HEK293 (cell line): ENCODE measurements around the gene POLN.

Source experiments
- CTCF ChIP-seq: fragments of 450-650 bp; formaldehyde crosslinking; IDR thresholded peaks from 2 replicates; pipeline ENCODE4 v1.5.1; 2016; ENCODE audit warnings: missing biosample characterization, missing genetic modification characterization
- MYNN ChIP-seq: fragments of 450-650 bp; formaldehyde crosslinking; IDR thresholded peaks from 2 replicates; pipeline ENCODE4 v1.5.1; 2016; ENCODE audit warnings: missing biosample characterization, missing genetic modification characterization, borderline replicate concordance
- SP2 ChIP-seq: fragments of 450-650 bp; formaldehyde crosslinking; IDR thresholded peaks from 2 replicates; pipeline ENCODE4 v1.5.1; 2016; ENCODE audit warnings: missing biosample characterization, missing genetic modification characterization
- YY1 ChIP-seq: fragments of 450-650 bp; formaldehyde crosslinking; IDR thresholded peaks from 2 replicates; pipeline ENCODE4 v1.5.1; 2018; ENCODE audit warnings: missing biosample characterization, missing genetic modification characterization
- ZBTB1 ChIP-seq: fragments of 450-650 bp; formaldehyde crosslinking; IDR thresholded peaks from 2 replicates; pipeline ENCODE4 v1.5.1; 2016; ENCODE audit warnings: missing biosample characterization, missing genetic modification characterization
- ZBTB8A ChIP-seq: fragments of 450-650 bp; formaldehyde crosslinking; IDR thresholded peaks from 2 replicates; pipeline ENCODE4 v1.5.1; 2016; ENCODE audit warnings: missing biosample characterization, missing genetic modification characterization
- ZEB2 ChIP-seq: fragments of 450-650 bp; formaldehyde crosslinking; IDR thresholded peaks from 2 replicates; pipeline ENCODE4 v1.5.1; 2016; ENCODE audit warnings: missing biosample characterization, missing genetic modification characterization
- ZFHX2 ChIP-seq: fragments of 450-650 bp; formaldehyde crosslinking; conservative IDR thresholded peaks from 2 replicates; pipeline ENCODE4 v1.5.1; 2016; ENCODE audit warnings: missing biosample characterization, missing genetic modification characterization
- ZNF10 ChIP-seq: fragments of 450-650 bp; formaldehyde crosslinking; IDR thresholded peaks from 2 replicates; pipeline ENCODE4 v1.5.1; 2017; ENCODE audit warnings: missing biosample characterization, missing genetic modification characterization
- ZNF23 ChIP-seq: fragments of 450-650 bp; formaldehyde crosslinking; IDR thresholded peaks from 2 replicates; pipeline ENCODE4 v1.5.1; 2016; ENCODE audit warnings: missing biosample characterization, missing genetic modification characterization, borderline replicate concordance
- ZNF510 ChIP-seq: fragments of 450-650 bp; formaldehyde crosslinking; IDR thresholded peaks from 2 replicates; pipeline ENCODE4 v1.5.1; 2018; ENCODE audit warnings: mild to moderate bottlenecking, missing genetic modification characterization, missing biosample characterization; ENCODE audit not compliant: insufficient replicate concordance
- ZNF768 ChIP-seq: fragments of 450-650 bp; formaldehyde crosslinking; IDR thresholded peaks from 2 replicates; pipeline ENCODE4 v1.5.1; 2018; ENCODE audit warnings: missing biosample characterization, mild to moderate bottlenecking, missing genetic modification characterization
- TF ChIP-seq, protein P1 (sequence below): fragments of 450-650 bp; formaldehyde crosslinking; IDR thresholded peaks from 2 replicates; pipeline ENCODE4 v1.5.1; 2016; ENCODE audit warnings: missing biosample characterization, missing genetic modification characterization

DNA sequence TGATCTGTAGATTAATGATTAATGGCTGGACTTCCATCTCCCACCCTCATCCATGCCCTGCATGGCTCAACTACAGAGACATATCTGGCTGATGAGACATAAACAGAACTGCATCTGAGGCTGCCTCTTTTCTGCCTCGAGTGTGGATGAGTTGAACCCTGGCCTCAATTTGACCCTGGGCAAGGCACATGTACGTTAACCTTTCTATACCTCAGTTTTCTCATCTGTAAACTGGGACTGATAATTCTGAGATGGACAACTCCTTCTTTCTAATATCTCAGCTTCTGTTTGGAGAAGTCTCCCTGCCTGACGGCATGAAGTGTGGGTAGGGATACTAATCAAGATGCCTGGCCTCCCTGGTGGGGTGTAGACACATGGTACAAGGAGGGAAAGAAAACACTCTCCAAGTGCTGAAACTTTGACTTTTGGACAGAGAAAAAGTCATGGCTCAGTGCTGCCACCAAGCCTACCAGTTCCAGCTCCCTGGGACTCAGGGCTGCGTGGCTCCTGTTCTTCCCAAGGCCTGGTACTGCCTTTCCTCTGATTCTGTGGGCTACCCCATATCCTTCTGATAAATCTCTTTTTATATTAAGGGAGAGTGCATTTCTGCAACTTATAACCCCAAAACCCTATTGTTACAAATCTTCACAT, 64.4 kb downstream of the POLN start:
- TF ChIP-seq CTCF (tag by site-specific recombination) = no peak
- TF ChIP-seq ZEB2 (tag by site-specific recombination) = no peak
- no peak for TF ChIP-seq ZBTB1
- TF ChIP-seq ZNF10 (tag by site-specific recombination) = no peak
- no peak for TF ChIP-seq ZNF510 (tag by site-specific recombination)
- TF ChIP-seq MYNN (tag by site-specific recombination) = no peak
- TF ChIP-seq ZNF23 = no peak
- TF ChIP-seq, protein P1, sequence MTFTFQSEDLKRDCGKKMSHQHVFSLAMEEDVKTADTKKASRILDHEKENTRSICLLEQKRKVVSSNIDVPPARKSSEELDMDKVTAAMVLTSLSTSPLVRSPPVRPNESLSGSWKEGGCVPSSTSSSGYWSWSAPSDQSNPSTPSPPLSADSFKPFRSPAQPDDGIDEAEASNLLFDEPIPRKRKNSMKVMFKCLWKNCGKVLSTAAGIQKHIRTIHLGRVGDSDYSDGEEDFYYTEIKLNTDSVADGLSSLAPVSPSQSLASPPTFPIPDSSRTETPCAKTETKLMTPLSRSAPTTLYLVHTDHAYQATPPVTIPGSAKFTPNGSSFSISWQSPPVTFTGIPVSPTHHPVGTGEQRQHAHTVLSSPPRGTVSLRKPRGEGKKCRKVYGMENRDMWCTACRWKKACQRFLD (tag by site-specific recombination) = no peak
- no peak for TF ChIP-seq YY1 (tag by site-specific recombination)
- no peak for TF ChIP-seq ZNF768 (tag by site-specific recombination)
- no peak for TF ChIP-seq ZBTB8A
- TF ChIP-seq ZFHX2 (tag by site-specific recombination) = no peak
- TF ChIP-seq SP2 (tag by site-specific recombination) = no peak
